RKO (cell line): ENCODE data around the gene FAM83F.

Experiments used
- DNase-seq: peaks from one replicate; pipeline ENCODE4 v3.0.0-alpha.2; 2016; ENCODE audit warnings: low spot score

FAM83F gene

DNA sequence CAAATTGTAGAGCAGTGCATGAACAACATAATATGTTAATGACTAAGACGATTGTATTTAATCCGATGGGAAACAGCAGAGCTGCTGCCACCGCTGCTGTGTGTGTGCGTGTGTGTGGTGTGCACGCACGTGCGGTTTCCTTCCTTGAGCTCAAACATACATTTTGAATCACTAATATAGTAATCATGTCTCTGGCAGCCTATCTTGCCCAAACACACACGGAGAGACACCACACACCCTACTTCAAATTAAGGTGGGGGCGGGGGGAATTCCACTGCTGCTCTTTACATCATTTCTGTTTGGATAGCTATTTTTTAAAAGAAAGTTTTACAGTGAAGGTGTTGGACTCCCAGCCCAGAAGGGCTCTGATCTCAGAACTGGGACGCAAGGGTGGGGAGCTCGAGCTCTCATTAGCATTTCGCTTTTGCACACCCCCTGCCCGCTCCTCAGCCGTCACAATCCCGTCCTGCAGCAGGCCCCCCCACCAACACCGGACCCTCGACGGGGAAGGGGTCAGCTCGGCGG, 651 bp upstream of the FAM83F start:
- no peak for DNase-seq

DNA sequence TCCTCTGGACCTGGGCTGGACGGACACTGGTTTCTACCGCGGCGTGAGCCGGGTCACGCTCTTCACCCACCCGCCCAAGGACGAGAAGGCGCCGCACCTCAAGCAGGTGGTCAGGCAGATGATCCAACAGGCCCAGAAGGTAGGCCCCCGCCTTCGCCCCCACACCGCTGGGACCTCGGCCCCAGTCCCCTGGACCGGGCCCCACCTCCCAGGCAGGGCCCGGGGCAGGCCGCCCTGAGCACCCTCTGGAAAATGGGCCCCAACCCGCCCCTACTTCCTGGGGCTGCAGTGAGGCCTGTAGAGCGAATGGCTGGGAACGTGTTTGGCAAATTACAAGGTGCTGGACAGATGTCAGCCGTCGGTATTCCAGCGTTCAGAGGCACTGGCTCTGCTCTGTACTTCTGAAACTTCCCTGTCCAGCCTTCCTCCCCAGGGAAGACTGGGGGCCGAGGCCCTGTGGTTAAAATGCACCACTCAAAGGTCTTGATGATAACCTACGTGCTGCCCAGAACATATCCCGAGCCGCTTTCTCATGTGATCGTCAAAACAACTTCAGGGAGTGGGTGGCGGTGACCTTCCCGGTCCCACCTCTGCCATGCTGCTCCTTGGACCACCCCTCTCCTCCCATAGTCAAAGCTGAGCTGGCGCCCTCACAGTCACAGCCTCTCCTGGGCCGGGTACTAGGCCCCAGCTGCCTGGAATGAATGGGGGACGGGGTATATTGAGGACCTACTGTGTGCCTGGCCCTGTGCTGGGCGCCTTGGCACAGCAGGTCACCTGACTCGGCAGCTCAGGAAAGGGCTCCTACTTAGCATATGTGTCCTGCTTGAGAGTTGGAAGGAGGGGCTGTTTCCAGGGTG, 869 bp downstream of the FAM83F start:
- peak; percentile 57 for DNase-seq

DNA sequence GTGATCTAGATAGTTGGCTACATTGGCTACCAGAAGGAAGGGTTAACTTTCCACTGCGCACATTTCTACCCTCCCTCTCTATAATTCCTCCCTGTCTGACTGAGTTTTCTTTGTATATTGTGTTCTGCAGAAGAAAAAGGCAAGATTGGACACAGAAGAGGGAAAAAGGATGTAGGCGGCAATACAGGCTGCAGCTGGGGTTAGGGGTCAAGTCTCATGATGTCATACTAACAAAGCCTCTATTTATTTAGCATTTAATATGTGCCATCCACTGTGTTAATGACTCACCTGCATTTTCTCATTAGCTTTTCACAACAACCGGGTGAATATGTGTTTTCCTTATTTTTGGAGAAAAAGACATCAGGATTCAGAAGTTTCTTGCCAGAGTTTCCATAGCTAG, 2.0 kb downstream of the FAM83F start:
- DNase-seq = peak; percentile 23

DNA sequence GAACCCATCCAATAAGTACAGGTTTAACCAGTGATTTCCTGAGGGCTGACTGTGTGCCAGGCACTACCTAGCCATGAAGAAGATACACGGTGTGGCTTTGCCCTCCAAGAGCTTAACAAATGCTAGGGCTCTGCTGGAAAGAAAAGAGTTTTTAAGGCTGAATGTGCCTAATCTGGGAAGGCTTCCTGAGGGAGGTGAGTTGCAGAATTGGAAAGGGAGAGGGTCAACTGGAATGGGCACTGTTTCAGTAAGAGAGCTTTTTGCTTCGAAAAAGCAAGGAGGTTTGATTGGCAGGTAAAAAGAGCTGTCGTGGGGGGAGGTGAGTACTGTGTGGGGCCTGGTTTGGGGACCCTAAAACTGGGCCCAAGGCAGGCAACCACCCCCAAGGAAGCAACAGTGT, 2.7 kb downstream of the FAM83F start:
- no peak for DNase-seq

DNA sequence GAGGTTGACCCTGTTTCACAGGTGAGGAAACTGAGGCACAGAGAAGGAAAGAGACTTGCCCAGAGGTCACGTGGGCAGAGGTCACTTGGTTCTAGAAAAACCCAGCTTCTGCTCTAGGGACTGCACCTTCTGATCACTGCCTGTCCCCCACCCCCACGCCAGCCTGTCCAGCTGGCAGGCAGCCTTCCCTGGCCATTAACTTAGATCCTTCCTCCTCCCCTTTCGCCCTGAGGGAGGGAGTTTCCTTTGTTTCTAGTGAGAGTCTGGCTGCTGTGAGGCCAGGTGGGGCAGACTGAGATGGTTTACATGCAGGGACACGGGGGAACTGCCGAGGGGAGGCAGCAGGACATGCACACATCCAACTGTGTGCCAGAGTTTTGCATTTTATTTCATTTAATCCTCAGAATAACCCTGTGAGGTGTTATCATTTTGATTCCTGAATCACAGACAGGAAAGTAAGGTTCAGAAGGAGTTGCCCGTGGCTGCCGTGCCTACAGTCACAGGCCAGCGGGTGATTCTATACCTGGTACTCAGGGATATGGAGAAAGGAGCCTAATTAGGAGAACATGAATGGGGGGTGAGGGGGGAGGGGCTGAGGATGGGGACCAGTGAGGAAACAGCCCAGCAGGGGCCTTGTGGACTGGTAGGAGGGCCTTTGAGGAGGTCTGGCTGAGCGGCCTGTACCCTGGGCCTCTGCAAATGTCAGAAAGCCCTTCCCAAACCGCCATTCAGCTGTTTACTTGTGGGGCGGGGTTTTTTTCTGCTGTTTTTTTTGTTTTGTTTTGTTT, 3.4 kb downstream of the FAM83F start:
- no peak for DNase-seq

DNA sequence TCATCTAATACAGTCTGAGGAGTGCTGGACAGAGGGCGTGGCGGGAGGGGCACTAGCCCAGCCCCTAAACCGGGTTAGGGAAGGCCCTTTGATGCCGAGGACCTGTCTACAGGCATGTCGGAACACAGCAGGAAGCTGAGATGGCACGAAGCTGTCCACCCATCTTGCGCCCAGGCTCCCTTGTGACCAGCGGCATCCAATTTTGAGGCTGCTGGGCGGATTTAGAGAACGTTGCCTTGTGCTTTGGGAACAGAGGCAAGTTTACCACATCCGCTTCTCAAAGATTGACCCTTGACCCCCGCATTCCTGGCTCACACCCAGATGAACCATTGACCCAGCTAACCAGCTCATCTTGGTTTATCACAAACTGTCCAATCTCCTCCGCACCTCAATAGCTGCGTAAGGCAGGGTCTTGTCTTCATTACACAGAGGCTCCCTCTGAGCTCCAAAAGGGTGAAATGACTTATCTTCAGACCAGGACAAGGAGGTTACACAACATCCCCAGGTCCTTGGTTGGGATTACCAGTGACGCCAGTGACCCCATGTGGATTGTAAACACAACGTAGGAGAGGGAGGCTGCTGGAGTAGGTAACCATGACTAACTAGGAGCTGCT, 4.5 kb downstream of the FAM83F start:
- DNase-seq = no peak

DNA sequence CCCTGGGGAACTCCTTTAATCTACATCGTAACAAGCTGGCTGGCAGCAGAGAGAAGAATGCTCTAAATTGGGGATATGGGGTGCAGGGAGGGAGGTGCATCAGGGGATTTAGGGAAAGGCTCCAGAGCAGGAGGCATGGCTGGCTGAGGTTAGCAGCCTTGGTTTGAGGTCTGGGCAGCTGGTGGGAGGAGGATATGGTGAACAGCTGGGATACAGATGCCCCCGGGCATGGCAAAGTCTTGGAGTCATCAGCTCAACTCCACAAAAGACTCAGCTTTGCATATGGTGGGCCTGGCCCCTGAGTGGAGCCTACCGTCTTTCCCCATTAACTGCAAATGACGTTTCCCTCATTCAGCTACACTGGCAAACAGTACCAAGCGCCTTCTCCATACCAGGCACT, 5.4 kb downstream of the FAM83F start:
- no peak for DNase-seq

DNA sequence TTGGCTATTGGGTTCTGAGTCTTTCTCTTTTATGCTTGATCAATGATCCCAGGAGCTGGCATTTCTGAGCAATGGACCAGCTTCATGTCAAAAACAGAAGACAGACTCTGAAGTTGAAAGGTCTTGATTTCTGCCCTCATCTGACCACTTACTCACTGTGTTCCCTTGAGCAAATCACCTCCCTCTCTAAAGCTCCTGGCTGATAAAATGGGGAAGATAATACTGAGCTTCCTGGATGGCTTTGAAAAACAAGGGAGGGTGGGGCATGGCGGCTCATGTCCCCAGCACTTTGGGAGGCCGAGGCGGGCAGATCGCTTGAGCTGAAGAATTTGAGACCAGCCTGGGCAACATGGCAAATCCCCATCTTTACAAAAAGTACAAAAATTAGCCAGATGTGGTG, 6.4 kb downstream of the FAM83F start:
- no peak for DNase-seq

DNA sequence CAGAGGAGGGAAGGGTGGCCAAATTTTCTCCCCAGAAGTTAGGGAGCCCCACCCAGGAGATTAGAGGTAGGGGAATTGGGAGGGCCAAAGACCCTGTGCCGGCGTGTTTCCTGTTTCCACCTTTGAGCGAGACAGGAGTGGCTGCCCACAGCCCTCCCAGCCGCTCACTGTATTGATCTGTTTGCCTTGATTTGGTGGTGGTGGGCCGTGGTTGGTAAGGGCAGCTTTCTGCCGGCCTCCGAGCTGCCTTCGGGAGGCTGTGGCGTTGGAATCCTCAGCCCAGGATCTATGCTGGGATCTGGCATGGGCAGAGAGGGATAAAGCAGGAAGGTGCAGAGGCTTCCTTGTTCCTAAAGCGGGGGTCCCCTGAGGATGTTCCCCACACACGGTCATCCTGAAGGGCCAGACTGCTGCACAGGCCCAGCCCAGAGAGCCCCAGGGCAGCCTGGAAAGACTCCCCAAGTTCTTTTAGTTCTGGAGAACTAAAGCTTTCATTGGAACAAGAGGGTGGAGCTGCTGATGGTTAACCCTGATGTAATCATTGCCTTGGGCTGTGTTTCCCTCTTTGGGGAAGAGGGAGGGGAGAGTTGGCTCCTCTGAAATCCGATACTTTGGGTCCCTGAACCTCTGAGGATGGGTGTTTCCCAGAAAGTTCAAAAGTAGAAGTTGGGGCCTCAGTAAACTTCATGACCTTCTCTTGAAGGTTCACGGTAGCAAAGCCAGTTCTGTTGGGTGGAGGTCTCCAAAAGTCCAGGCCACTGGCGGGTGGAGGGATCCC, 7.2 kb downstream of the FAM83F start:
- DNase-seq = no peak

DNA sequence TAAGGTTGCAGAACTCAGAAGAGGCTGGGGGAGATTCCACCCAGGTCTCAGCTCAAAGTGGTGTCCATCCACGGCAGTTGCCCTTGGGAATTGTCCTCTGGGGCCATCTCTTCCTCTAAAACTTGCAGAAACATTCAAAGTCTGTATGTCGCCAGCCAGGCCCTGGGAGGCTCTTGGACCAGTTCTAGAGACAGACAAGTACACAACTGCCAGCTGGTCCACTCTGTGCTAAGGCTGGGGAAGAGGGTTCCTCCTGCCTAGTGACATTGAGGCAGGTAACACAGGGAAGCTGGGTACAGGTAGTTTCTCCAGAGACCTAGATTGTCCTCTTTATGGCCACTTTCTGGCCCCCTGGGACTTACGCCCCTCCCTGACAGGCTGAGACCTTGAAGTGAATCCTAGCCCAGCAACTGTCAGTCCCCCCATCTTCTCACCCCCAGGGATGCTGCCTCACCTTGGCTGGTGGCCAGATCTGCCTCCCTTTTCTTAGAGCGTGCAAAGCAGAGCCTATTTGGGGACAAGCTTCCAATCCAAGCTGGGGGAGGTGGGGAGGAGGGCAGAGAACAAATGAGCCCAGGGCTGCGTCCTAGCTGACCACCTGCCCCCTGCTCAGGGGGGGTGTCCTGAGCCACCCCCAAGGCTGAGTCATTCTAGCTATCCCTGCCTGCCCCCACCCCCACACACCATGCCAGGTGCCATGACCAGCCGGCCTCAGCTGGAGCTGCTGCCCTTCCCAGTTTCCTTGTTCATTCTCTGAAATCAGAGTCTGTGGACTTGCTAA, 8.4 kb downstream of the FAM83F start:
- no peak for DNase-seq

DNA sequence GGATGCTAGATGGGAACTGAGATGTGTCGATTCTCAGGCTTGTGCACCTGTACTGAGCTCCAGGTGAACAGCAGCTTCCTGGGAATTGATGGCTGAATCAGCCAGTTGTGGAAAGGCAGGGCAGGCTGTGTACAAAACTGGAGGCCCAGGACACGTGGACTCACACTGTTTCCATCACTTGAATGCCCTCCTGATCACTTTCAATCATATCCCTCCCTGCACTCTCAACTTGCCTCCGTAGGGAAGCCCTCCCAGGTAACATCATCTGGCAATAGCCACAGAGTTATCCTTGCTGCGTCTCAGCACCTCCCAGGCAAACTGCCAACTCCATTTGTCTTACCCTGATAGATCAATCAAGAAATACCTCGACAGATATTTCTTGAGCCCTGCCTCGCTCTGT, 10.1 kb downstream of the FAM83F start:
- no peak for DNase-seq

DNA sequence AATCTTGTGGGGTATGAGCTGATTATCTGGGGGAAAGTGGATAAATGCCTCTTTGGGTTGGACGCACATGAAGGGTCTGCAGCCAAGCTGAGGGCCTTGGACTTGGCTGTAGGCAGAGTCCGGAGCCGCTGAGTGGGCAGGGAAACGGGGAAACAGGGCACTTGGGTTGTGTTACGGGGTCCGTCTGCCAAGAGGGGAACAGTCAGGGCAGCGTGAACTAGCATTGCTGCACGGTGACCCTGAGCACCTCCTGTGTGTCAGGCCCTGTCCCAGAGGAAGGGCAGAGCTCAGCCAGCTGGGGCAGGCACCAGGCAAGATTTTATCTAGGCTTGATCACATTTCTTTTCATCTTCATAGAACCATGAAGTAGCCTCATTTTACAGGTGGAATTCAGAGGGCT, 11.9 kb downstream of the FAM83F start:
- no peak for DNase-seq

DNA sequence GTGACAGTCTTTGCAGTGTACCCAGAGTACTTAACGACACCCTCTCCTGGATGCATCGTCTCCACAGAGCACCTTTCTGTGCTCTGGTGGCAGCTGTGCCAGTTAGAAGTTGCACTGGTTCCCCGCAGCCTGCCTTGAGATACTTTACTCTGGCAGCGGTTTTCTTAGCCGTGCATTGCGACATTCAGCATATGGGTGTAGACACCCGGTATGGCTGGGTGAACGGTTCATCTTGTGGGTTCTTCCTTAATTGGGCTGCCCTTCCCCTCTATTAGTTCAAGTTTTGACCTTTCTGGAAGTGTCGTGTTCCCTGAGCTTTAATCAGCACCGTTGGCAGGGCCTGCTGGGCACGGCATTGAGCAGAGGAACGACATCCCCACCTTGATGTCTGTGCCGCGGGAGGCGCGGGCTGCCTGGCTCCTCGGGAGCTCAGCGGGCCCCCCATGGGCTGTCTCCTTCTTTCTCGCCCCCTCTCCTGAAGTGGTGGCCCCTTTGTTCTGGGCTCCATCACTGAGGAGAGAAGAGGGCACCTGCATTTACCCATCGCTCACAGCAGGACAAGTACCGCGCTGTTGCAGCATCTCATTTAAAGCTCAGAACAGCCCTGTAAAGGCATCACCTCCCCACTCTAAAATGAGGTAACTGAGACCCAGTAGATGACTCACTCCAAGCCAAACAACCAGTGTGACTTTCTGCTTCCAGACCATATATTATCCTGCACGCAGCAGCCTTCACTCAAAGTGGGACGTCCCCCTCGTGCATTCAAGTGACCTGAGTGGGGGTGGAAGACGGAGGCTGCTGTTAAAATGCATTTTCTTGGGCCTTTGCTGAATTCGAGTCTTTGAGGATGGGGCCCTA, 13.3 kb downstream of the FAM83F start:
- no peak for DNase-seq

DNA sequence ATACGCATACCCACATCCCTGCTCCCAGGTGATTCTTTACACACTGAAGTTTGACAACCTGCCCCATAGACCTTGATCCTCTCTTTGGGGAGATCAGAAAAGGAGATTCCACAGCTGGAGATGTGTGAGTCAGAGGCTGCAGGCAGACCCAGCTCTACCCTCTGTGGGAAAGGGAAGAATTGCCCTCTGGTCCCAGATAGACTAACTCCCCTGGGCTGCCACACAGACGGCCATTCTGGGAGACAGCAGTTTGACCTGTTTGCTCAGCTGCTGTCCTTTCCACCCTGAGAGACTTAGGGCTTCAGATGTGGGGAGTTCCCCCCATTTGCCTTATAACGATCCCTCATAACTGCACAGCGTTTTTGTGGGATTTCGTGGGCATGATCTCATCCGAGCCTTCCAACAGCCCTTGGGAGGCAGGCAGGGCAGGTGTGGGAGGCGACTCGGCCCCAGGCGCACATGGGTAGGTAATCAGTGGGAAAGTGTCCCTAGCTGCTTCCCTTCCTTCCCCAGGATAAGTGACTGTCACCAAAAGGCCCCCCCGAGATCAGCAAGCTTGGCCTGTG, 14.1 kb downstream of the FAM83F start:
- no peak for DNase-seq

DNA sequence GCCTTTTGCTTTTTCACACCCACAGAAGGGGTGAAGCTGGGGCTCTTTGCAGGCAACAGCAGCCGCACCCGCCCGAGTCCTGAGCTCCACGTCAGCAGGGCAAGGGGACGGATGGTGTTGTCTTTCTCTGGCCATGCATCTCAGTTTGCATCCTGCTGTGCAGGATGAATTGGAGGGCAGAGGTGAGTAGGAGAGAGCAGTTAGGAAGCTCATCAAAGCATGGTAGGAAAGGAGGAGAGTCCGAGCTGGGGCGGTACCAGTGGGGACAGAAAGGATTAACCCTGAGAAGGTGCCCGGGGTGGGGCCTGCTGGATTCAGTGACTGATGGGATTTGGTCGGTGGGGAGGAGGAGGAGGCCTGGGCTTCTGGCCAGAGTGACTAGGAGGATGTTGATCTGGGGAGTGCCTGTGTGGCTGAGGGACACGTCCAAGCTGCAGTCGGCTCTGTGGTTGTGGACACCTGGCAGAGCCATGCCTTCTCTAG, 14.6 kb downstream of the FAM83F start:
- DNase-seq = no peak

DNA sequence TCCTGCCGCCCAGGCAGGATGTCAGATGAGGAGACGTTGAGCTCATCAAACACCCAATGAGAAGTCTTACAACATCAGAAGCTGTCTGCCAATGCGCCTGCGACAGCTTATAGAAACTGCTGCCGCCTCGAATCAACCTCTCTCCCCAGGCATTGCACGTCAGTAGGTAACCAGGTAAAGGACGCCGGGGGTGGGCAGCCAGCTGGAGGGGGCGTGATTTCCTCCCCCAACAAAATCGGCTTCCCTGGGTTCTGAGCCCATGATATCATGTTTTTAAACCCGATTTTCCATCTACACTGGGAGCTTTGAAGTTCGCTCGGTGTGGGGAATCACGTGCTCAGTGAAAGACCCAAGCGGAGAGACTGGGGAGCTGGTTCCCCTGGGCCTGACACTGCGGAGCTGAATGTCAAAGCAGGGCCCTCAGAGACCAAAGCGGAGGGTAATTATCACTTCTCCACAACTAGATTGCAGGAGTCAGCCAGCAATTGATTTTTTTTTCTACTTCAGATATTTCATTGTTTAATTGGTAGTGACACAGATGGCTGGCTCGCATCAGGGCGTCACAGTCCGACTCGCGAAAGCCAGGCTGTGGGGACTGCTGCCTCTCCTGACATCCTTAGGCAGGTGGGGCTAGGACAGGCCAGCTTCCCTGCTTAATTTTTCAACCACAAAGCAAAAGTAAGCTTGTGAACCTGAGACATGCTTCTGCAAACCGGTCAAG, 15.4 kb downstream of the FAM83F start:
- DNase-seq = no peak

DNA sequence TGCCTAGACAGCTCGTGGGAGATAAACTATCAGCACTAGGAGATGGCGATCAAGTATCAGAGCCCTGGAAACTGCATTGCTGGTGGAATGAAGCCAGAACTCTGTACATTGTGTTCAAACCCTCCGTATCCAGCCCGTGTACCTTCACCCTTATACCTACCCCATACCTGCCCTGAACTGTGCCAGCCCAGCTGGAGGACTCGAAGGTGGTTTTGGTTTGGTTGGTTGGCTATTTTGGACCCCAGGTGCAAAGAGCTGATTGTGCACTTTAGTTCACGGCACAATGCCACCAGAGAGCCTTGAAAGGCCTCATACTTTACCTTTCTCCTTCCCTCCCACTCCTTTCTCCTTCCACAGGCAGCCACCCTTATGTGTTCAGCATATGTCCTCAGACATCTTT, 16.0 kb downstream of the FAM83F start:
- no peak for DNase-seq

DNA sequence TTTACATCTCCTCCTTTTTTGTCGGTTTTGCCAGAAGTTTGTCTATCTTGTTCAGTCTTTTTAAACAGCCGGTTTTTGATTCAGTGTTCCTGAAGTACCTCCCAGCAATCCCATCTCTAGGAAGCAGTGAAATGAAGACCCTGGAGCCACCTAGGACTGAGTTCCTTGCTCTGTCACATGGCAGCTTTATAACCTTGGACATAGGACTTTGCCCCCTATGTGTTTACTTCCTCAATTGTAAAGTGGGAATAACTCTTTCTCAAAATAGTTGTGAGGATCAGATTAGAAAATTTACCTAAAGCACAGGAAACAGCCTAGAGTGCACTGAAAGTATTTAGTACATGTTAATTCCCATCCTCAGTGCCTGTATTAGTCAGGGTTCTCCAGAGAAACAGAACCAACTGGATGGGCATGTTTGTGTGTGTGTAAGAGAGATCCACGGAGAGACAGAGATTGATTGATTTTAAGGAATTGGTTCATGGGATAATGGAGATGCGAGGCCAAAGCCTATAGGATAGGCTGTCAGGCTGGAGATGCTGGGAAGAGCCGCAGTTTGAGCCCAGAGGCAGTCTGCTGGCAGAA, 20.0 kb downstream of the FAM83F start:
- DNase-seq = no peak
